KG1 (cell line): ENCODE data around the gene TFCP2.

ENCODE experiments used
- DNase-seq: peaks from one replicate; lab custom pipeline; 2025; lab: John Stamatoyannopoulos, UW

TFCP2 gene

DNA sequence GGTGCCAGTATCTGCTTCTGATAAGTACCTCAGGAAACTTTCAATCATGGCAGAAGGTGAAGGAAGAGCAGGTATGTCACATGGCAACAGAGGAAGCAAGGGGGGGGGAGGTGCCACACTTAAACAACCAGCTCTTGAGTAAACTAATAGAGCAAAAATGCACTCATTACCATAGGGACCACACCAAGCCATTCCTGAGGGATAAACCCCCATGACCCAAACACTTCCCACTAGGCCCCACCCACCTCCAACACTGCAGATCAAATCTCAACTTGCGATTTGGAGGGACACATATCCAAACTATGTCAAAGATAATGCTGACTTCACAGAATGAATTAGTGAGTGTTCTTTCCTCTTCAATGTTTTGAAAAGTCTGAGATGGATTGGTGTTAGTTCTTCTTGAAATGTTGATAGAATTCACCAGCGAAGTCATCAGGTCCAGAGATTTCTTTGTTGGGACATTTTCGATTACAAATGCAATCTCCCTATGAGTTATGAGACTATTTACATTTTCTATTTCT lies 16.6 kb downstream of the TFCP2 start:
- DNase-seq = no peak

DNA sequence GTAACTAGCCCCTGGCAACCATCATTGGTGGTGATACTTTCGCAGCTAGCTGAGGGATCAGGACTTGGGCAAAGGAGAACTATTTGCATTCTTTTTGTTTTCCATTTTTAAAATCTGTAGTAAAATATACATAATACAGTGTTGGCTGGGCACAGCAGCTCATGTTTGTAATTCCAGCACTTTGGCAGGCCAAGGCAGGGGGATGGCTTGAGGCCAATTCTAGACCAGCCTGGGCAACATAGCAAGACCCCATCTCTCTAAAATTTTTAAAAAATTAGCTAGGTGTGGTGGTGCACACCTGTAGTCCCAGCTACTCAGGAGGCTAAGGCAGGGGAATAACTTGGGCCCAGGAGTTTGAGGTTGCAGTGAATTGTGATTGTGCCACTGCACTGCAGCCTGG lies 20.0 kb downstream of the TFCP2 start:
- DNase-seq = no peak

DNA sequence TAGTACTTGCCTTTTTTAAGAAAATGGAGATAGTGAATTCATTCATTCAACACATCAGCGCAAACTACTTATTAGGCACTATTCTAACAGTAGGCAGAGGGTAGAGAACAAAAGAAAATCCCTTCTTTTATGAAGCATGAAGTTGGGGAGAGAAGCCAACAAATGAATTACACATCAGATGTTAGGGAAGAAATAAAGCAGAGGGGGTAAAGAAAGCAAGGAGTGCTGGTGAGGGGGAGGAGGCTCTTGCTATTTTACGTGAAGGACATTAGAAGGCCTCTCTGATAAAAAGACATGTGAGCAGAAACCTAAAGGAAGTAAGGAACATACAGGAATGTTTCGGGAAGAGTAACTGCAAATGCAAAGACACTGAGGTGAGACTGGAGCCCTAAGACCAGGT lies 22.2 kb downstream of the TFCP2 start:
- no peak for DNase-seq

DNA sequence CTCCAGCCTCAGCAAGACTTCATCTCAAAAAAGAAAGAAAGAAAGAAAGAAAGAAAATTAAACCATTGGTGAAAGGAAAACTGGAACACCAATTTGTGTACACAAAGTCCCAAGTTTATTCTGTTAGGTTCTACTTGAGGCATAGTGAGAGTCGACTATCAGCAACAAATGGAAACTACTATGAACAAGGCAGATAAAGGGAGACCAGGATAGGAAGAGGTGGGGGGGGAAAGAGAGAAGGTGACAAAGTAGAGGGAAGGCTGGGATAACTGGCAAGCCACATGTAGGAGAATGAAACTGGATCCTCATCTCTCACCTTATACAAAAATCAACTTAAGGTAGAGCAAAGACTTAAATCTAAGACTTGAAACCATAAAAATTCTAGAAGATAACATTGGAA lies 25.6 kb downstream of the TFCP2 start:
- DNase-seq = no peak

DNA sequence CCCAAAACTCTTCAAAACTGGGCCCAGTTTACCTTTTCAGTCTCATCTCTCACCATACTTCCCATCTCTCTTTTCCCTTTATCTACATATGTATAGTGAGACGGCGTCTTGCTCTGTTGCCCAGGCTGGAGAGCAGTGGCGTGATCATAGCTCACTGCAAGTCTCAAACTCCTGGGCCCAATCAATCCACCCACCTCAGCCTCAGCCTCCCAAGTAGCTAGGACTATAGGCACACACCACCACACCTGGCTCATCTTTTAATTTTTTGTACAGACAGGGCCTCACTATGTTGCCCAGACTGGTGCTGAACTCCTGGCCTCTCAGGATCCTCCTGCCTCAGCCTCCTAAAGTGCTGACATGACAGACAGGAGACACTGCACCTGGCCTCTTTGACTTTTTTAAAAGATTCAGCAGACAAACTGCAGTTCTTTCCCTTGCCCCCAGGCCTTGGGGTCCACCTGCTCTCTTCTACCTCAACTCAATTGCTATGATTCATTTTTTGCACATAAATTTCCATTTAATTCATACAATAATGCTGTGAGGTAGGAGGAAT lies 33.6 kb downstream of the TFCP2 start:
- no peak for DNase-seq

DNA sequence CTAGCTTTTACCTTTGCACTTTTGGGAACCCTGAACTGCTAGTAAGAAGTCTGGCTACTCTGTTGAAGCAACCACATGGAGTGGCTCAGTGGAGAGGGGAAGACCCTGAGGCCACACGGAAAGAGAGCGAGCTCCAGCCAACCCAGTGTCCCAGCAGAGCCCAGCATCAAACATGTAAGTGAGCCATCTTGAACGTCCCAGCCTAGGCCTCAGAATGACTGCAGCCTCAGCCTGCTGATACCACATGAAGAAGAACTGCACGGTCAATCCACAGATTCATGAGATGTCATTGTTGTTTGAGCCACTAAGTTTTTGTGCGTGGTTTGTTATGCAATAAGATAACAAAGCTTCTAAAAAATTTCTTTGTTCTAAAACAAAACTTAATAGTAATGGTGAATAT lies 40.2 kb downstream of the TFCP2 start:
- DNase-seq = no peak

DNA sequence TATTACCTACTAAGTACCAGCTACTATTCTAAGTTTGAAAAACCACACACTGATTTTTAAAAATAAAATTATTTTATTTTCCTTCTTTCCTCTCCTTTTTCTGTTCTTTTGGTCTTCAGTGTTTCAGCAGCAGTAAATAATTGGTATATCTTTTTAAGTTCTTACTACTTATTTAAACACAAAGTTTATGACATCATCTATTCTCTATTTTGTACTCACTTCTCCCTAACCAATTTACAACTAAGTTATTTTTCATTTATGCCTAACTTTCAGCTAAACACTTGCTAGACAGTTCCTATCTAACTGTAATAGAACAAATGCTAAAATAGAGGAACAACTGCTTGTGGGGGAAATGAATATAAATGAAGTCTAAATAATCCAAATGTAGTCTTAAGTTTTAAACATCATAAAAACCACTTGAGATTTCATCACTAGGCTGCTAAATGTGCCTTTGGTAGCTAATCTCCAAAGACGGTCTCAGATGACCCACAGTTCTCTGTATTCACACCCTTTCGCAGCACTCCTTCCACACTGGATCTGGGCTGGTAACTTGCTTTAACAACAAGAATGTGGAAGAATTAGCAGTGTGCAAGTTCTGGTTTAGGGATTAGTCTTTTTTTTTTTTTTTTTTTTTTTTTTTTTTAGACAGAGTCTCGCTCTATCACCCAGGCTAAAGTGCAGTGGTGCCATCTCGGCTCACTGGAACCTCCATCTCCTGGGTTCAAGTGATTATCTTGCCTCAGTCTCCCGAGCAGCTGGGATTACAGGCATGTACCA lies 41.0 kb downstream of the TFCP2 start:
- DNase-seq = no peak

DNA sequence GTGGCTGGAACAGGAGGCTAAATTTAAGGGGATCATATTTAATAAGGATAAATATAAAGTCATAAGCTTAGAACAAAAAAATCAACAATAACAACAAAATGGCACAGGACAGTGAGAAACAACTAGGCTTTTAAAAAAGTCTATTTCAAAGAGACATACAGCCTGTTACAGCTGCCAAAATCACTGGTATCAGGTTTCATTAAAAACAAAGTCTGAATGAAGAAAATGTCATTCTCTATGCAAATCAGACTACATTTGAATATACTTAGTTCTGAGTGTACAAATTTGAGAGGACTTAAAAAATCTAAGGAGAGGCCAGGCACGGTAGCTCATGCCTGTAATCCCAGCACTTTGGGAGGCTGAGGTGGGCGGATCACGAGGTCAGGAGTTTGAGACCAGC lies 44.0 kb downstream of the TFCP2 start:
- DNase-seq = no peak

DNA sequence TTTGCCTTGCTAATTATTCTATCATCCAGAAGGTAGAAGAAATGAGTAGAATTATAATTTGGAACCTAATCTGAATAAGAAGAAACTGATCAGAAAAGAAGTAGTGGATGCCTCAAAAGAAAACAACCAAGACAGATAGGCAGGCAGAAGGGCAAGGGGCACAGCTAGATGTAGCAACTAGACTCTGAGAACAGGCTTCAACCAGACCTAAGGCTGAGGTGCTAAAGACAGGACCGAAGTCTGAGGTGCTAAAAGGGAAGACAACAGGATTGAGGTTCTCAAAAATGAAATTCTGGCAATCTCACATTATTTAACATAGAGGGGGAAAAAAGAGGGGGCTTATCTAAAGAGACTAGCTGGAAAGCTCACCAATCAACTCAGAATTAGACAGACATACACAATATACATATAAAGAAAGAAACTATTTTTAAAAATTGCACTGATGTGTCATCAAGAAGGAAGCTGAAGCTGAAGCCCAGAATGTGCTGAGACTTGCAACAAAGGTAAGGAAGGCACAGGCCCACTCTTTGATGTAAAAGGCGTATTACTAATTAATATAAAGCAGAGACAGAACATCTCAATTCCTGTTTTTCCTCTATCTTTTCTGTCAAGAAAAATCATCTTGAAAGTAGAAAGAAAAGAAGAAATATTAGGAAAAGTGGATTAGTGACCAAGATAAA lies 45.7 kb downstream of the TFCP2 start:
- DNase-seq = no peak

DNA sequence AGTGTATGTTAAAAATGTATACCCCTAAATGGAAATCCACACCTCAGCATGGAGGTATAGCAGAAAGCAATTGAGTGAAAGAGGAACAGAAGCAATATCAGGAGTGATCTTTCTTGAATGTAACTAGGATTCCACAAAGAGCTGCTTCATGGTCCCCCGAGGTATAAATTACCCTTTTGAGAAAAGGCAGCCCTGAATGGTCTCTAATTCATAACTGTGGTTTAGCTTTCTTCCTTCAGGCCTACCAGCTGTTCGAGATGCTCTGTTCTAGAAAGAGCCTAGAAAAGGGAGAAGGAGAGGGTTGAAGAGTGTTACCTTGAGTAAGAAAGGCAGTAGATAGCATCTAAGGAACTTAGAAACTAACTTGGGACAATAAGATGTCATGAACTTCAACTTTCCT lies 46.6 kb downstream of the TFCP2 start:
- no peak for DNase-seq

DNA sequence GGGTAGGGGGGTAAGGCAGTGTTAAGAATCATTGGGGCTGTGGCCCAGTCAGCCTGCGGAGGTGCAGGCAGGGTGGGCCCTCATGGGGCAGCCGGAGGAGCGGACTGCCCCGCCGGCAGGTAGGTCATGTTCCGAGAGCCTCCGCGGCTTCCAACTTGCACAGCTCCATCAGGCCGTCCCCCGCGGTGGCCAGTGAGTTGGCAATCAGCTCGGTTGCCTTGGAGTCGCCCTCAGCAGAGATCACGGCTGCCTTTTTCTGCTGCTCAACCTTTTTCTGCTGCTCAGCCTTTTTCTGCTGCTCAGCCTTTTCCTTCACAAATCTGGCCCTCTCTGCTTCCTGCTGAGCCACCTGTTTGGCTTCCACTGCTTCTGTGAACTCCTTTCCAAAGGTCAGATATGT lies 48.4 kb downstream of the TFCP2 start:
- no peak for DNase-seq

DNA sequence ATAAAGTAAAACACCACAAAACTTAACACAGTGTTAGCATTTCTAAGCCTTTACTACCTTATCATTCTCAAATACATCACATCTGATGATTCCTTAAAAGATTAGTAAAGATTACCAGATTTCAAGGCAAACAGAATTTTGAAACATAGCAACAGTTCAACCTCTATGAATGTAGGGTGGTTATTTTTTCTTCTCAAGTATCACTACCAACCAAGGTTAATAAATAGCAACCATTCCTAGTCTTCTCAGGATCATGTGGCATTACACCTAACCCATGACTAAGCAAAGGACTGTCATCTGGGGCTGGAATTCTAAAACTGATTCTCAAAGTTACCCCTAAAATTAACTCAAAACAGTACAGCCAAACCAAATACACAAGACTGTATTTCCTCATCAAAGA lies 50.1 kb downstream of the TFCP2 start:
- DNase-seq = no peak

DNA sequence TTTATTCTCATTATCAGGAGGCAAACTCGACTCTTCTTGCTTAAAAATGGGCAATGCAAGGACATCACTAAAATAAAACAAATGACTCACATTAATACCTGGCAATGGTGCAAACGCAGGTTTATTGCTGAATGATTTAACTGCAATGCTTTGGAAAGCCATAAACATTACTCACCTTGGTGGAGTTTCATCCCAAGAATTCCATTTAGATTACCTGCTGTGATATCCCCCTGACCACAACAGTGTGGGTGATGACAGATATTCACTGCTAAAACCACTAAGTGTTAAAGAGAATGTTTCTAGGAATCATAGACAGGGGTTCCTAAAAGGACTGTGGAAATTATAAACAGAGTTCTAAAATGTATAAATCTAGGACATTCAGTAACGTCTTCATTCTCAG lies 54.2 kb downstream of the TFCP2 start:
- no peak for DNase-seq

DNA sequence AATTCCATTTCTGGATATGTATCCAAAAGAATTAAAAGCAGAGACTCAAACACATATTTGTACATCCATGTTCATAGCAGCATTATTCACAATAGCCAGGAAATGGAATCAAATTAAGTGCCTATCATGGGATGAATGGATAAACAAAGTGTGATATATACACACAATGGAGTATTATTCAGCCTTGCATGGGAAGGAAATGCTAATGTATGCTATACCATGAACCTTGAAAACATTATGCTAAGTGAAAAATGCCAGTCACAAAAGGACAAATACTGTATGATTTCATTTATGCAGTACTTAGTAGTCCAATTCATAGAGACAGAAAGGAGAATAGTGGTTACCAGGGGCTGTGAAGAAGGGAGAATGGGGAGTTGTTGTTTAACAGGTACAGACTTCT lies 57.4 kb downstream of the TFCP2 start:
- no peak for DNase-seq

DNA sequence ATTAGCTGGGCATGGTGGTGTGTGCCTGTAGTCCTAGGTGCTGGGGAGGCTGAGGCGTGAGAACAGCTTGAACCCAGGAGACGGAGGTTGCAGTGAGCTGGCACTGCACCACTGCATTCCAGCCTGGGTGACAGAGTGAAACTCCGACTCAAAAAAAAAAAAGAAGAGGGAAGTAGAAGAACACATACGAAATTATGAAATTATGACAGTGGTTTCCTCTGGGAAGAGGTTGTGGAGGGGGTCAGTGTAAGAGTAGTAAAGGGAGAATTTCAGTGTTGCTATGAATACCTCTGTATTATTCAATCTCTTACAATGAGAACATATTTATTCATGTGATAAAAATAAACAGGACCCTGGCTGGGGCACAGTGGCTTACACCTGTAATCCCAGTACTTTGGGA lies 64.8 kb downstream of the TFCP2 start:
- DNase-seq = no peak

DNA sequence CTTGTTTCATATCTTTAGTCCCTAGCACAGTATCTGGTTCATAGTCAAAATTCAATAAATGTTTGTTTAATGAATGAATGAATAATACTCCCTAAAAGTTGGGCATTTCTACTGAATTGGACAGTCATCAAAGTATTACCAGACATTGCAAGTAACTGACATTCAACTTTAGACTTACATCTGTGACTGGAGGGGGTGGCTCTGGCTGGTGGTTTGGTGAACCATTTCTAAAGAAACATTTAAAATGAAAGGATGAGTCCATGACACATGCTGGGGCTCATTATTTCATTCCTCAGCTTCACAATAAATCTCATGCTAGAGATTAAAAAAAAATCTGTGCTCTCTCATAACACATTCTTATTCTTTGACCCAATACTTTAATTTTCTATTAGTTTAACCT lies 69.0 kb downstream of the TFCP2 start:
- no peak for DNase-seq

DNA sequence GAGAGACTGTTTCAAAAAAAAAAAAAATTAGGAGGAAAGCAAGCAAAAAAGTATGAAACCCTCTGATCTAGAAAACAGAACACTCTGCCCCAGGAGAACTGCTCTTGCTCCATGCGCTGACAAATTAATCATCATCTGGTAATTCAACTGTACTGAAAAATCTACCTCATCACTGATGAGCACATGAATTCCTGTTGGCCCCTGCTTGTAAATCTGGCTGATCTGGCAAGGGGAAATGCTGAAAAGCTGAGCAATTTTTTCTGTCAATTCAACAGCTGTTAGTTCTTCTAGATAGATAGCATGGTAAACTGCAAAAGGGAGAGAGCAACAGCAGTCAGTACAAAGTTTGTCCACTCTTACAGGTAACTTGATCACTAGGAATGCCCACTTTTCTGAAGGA lies 74.3 kb downstream of the TFCP2 start:
- DNase-seq = no peak

DNA sequence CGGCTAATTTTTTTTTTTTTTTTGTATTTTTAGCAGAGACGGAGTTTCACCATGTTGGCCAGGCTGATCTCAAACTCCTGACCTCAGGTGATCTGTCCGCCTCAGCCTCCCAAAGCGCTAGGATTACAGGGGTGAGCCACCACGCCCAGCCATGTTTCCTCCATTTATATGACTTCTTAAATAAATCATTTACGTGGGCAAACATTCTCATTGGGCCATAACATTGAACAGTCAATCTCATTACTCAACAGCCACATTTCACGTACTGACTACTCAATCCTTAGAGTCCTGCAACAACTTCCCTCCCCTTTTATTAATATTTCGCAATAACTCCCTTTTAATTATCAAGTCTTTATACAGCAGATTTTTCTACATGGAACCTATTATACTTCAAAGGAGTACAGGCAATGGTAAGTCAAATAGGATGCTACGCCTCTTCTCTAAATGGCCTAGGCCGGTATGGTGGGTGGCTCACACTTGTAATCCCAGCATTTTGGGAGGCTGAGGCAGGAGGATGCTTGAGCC lies 82.2 kb downstream of the TFCP2 start:
- DNase-seq = no peak

DNA sequence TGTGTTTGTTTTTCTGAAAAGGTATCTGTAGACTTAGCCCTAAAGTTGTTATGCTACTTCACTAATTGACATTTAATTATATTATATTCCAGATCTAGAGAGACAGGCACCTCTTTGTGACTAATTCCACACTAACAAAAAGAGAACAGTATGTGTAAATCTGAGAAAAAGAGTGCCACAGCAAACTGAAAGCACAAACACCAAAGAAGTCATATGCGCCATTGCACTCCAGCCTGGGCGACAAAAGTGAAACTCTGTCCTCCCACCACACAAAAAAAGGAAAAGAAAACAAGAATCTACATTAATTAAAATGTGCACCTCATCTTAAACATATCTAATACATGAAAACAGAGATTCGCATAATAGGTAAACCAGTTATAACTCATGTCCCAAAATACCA lies 85.1 kb downstream of the TFCP2 start:
- DNase-seq = no peak

DNA sequence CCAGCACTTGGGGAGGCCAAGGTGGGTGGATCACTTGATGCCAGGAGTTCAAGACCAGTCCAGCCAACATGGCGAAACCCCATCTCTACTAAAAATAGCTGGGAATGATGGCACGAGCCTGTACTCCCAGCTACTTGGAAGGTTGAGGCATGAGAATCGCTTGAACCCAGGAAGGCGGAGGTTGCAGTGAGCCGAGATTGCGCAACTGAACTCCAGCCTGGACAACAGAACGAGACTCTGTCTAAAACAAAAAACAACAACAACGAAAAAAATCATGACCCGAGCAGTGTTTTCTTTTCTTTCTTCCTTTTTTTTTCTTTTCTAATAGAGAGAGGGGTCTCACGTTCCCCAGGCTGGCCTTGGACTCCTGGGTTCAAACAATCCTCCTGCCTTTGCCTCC lies 86.0 kb downstream of the TFCP2 start:
- DNase-seq = no peak

DNA sequence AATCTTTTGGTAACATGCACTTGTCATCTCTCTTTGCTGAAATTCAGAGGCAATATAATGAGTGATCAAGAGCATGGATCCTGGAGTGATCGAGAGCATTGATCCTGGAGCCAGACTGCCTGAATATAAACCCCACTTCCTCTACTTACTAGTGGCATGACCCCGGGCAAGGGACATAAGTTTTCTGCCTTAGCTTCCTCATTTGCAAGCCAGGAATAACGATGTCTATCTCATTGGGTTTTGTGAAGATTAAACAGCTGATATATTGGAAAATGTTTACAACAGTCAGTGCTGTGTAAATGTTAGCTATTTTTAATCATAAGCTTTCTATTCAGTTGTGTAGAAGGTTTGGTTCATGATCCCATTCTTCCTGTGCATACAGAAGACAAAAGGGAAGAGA lies 87.2 kb downstream of the TFCP2 start:
- DNase-seq = no peak

DNA sequence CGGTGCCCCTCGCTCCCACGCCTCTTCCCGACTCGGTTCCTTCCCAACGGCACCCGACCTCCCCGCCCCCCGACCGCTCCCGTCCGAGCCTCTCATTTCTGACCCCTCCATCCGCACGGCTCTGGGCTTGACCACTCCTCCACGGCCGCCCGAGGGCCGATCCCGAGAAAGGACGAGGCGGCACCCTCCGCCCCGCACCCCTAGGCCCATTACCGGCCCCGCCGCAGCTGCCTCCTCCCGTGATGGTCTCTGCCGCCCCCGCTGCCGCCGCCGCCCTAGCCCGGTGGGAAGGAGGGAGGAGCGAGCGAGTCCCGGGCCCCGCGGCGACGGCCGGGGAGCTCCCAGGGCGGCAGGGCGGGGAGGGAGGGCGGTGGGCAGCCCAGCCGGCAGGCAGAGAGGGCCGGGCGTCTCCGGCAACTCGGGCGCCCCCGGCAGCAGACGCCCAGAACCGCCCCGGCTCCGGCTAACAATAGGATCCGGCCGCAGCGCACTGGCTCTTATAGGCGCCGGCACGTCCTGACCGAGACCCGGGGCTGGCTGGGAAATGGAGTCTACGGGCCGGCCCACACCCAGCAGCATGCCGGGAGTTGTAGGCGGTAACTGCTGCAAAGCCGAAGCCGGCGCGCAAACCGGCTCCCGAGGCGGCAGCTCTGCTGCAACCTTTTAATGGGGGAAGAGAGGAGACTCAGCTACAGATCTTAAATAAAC lies 89.7 kb downstream of the TFCP2 start, which contains the start of gene CSRNP2:
Gene CSRNP2 (minus strand): TSS at position 471 of the 708 bp plus-strand sequence. CDS start 7,035 bp downstream, outside the sequence.
- DNase-seq = peak; percentile 69
